Thyroid gland (tissue), 4 donors: ENCODE data around the gene OR1E1.

Experiments
- POLR2A ChIP-seq, 2 donors: fragments of 450-650 bp; IDR thresholded peaks; one replicate each; pipeline ENCODE4 v1.6.1; 2017; ENCODE audit warnings: antibody characterized with exemption in 2 of 2, mild to moderate bottlenecking in 2 of 2, moderate library complexity in 1 of 2
- TF ChIP-seq, protein P1 (sequence below), 6 experiments: fragments of 200-600 bp in 3 of 6; fragments of 450-650 bp in 3 of 6; sonication (generic) in 3 of 6; IDR thresholded peaks; one replicate each; pipeline ENCODE4 v1.5.1; 2016 to 2019; ENCODE audit warnings: antibody characterized with exemption in 6 of 6, mild to moderate bottlenecking in 2 of 6, inconsistent platforms in 1 of 6, moderate library complexity in 1 of 6

DNA sequence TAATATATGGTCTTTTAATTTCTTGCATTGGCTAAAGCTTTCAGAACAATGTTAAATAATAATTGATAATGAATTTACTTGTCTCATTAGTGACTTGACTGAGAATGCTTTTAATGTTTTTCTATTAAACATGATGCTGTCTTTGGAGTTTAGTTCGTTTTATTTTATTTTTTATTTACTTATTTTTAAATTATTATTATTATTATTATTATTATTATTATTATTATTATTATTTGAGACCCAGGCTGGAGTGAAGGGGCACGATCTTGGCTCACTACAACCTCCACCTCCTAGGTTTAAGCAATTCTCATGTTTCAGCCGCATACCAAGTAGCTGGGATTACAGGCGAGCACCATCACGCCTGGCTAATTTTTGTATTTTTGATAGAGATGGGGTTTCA, 17.4 kb upstream of the OR1E1 start:
- TF ChIP-seq POLR2A (IDR thresholded peaks at IDR 0.05) = no peak
- TF ChIP-seq, protein P1, sequence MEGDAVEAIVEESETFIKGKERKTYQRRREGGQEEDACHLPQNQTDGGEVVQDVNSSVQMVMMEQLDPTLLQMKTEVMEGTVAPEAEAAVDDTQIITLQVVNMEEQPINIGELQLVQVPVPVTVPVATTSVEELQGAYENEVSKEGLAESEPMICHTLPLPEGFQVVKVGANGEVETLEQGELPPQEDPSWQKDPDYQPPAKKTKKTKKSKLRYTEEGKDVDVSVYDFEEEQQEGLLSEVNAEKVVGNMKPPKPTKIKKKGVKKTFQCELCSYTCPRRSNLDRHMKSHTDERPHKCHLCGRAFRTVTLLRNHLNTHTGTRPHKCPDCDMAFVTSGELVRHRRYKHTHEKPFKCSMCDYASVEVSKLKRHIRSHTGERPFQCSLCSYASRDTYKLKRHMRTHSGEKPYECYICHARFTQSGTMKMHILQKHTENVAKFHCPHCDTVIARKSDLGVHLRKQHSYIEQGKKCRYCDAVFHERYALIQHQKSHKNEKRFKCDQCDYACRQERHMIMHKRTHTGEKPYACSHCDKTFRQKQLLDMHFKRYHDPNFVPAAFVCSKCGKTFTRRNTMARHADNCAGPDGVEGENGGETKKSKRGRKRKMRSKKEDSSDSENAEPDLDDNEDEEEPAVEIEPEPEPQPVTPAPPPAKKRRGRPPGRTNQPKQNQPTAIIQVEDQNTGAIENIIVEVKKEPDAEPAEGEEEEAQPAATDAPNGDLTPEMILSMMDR (IDR thresholded peaks at IDR 0.05) = no peak
